Measurements from ENCODE around the gene ASRGL1.

The ASRGL1 gene

DNA sequence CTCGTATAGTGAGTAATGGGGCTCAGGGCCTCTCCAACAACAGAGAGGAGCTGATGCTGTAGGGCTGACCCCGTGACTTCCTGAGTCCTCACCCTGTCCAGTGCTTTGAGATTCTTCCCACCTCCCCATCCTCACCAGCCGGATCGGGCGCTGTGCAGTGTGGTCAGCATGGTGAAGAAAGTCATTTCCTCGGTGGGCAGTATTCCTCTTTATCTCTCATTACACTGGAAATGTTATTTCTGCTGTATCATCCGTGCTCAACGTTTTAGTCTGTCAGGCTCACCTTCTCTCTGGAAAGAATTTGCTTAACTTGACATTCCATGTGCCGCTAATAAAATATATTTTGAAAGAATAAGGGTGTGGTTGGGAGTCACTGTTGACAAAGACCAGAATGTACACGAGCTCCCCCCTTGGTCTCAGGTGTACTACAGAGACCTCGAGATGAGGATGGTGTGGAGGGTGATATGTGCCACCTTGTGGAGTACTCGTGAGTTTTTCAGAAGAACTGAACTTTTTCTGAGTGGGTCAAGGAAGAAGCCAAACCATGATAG lies 55.9 kb downstream of the ASRGL1 start:
- DNase-seq (ENCODE audit: low spot score), result no peak

DNA sequence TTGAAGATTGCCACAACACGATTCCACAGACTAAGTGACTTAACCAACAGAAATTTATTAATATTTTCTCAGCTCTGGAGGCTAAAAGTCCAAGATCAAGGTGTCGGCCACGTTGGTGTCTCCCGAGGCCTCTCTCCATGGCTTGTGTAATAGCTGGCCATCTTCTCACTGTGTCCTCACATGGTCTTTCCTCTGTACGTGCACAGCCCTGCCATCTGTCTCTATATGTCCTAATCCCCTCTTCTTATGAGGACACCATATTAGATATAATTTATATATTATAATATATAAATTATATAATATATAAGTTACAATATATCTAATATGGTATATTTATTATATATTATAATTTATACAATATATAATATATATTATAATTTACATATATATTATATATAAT lies 56.5 kb downstream of the ASRGL1 start:
- DNase-seq (ENCODE audit: low spot score), result no peak

DNA sequence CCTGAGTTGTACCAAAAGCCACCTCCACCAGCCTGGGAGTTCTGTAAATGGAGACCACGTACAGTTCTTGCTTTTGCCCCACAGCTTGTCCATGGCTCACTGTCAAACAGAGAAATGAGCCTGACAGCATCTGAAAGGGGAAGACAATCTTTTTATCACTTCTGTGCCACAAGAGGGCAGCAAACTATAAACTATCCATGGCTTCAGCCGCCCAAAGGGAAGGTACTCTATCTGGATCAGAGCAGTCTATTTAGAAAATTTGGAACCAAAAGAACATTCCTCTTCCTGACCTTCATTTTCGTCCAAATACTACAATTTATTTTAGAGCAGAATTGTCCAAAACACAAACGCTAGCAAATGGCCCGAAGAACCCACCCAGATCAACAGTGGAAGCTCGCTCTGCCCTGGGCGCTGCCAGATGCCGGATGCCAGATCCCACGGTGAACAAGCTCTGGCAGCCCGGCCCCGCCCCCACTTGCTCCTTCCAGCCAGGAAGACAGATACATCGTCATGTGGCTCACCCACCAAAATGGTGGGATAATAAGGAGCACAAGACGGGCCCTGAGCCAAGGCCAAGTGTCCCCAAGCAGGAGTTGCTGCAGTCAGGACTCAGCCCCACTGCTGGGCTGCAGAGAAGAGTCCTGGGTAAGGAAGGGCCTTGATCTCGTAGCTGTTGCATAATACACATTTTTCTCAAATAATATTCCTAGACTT lies 57.7 kb downstream of the ASRGL1 start:
- peak; percentile 84 for DNase-seq (ENCODE audit: low spot score)

DNA sequence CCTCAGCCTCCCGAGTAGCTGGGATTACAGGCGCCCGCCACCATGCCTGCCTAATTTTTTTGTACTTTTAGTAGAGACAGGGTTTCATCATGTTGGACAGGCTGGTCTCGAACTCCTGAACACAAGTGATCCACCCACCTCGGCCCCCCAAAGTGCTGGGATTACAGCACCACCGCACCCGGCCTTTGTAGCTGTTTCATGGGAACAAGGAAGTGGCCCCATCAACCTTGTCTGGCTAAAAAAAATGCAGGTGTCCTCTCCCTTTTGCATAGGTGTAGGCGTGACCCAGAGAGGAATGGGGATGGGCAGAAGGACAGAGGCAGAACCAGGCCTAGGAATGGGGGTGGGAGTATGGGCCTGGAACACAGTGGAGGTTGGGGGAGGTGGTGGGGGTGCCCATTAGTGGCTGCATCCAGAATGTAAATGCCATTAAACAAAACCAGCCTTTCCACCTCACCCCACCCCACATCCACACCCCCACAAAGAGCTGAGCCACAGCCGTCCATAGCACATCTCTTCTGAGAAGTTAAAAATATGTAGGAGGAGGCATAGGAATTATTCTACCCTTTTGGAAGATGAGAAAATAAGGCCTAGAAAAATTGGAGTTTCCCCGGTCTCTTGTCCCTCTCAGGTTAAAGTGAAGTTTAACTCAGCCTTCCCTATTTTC lies 58.8 kb downstream of the ASRGL1 start:
- DNase-seq (ENCODE audit: low spot score), result no peak

DNA sequence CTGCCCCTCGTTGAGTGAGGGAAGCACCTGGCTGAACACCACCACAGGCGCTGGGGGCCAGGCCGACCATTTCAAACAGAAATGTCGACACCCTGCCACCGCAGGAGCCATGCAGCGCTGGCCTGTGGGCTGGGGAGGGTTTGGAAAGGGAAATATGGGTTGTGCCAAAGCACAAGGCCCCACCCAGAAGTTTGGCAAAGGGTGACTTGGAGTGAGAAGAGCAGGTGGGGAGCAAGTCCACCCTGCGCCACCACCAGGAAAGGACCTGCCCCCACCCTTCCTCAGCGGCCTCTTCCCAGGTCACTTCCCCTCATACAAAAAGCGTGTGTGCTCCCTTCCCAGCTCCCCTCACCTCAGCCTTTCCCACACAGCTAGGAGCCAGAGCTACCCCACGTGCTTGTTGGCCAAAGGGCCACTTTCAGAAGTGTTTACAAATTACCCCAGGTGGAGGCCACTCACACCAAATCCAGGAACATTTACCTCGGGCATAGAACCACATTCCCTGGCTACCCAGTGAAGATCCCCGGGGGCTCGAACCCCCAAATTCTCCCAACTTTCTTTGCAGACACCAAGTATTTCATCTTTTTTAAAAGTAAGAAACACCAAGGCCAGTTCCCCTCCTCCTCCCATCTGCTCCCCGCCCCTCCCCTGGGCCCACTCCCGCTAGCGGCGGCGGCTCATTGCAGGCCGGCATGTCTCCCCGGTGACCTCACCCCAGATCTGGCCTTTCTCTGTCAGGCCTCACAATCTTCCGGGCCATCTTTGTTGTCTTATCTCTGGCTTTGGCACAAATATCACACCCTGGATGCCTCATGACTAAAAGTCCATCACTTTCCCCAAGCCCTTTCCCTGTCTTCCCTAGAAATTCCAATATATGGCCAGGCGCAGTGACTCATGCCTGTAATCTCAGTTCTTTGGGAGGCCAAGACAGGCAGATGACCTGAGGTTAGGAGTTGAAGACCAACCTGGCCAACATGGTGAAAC lies 61.1 kb downstream of the ASRGL1 start:
- DNase-seq (ENCODE audit: low spot score), result no peak

- DNase-seq (ENCODE audit: low spot score), result no peak
These were observed 62.1 kb downstream of the ASRGL1 start for GRCh38 chr11:62399172-62399877.

DNA sequence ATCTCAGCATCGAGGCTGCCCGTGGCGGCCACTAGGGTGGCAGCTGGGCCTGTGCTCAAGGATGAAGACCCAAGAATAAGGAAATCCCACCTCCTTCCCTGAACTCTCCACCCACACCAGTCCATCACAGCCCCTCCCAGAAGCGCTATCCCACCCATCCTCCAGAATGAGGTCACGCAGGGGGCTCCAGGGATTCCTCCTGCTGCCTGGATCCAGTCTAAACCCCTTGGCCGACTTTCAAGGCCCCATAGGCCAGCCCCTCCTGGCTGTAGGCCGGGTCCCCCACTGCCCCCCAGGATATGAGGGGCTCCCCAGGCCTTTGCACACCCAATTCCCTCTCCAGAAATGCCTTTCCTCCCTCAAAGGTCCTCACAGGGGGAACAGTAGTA lies 62.6 kb downstream of the ASRGL1 start:
- DNase-seq (ENCODE audit: low spot score), result no peak

- no peak for DNase-seq (ENCODE audit: low spot score)
These were observed 63.0 kb downstream of the ASRGL1 start for GRCh38 chr11:62400281-62400680.

DNA sequence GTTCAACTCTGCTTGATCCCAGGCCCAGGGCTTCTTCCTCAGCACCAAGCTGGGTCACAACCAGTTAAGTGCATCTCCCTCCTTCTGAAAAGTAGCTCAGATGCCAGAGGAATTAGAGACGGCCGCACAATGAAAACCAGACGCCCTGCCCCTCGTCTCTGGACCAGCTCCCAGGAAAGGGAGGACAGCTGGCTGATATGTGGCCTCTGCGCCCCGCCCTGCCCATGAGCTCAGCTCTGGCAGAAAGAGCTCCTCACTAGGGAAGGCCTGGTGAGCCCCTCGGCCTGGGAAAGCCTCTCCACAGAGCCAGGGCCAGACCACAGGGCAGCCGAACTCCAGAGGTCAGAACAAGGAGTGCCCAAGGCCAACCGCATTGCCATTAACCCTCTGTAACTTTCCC lies 63.5 kb downstream of the ASRGL1 start:
- DNase-seq (ENCODE audit: low spot score), result peak; percentile 50

GRCh38 chr11:62401356-62401755 lies 64.1 kb downstream of the ASRGL1 start:
- DNase-seq (ENCODE audit: low spot score), result no peak

- DNase-seq (ENCODE audit: low spot score), result no peak
These were observed 64.6 kb downstream of the ASRGL1 start for GRCh38 chr11:62401811-62402210.

DNA sequence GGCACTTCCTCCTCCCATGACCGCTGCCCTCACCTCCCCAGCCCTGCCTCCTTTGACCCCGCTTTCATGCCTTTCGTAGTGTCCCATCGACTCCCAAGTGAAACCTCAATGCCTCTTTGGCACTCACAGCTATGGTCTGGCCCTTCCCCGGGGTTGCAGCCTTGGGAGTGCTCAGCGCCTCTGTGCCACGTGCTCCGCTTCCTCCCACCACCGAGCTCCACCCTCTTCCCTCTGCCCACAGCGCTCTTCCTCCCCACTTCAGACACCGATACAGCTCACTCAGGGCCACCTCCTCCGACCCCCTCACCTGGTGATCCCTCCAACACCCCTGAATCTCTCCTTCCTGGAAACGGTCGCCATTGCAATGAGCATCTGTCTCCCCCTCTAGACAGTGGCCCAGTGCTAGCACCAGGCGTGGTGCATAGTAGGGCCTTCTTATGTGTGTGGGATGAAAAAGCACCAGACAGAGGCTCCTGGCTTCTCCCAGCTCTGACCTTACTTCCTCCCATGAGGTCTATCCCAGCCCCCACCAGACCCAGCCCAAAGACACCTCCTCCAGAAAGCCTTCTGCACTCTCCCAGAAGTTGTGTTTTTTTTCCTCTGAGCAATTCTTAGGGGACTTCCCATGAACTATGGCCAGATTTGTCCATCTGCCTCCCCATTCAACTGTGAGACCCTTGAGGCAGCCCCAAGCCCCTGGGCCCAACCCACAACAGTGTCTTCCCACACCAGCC lies 65.1 kb downstream of the ASRGL1 start:
- no peak for DNase-seq (ENCODE audit: low spot score)

- no peak for DNase-seq (ENCODE audit: low spot score)
These were observed 65.9 kb downstream of the ASRGL1 start for GRCh38 chr11:62402960-62403730.

DNA sequence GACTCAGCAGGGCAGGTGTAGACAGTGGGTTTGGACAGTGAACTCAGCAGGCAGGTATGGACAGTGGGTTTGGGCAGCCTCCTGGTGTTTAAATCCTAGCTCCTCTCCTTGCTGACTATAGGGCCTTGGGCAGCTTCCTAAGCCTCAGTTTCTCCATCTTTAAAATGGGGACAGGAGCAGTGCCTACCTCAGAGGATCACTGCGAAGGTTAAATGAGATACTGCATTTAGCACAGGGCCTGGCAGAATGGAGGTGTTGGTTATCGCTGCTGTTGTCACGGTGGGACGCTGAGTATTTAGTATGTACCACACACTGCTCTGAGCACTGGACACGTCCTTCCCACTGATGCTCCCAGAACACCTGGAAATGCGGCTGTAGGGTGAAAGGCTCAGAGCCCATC lies 67.2 kb downstream of the ASRGL1 start:
- no peak for DNase-seq (ENCODE audit: low spot score)

- DNase-seq (ENCODE audit: low spot score), result no peak
These were observed 67.7 kb downstream of the ASRGL1 start for GRCh38 chr11:62404901-62405300.

DNA sequence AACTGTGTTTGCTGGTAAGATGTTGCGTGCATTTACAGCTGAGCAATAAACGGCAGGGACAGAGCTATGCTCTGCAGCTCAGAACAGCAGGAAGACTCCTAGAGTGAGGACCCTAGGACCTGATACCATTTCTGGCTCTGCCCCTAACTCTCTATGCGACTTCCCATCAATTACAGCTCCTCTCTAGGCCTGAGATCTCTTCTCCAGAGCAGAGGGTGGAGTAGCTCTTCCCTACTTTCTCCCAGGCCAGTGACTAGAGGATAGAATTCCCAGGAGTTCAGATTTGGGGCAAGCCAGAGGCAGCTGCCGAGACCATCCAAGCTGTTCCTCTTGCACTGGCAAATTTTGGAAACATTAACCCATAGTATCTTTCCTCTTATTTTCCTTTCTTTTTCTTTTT lies 68.8 kb downstream of the ASRGL1 start:
- DNase-seq (ENCODE audit: low spot score), result no peak

DNA sequence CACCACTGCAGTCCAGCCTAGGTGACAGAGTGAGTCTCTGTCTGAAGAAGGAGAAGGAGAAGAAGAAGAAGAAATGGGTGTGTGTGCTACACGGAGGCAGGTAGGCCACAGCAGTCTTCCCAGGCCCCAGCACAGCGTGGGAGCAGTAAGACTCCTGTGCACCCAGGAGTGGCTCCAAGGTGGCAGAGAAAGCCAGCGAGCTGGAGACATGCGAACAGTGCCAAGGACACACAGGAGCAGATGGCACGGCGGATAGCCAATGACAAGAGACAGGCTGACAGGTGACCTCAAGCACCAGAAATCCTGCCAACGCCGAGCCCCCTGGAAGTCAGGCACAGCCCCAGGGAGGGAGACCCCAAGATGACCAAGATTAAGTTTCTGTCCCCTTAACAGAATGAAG lies 72.6 kb downstream of the ASRGL1 start:
- no peak for DNase-seq (ENCODE audit: low spot score)

DNA sequence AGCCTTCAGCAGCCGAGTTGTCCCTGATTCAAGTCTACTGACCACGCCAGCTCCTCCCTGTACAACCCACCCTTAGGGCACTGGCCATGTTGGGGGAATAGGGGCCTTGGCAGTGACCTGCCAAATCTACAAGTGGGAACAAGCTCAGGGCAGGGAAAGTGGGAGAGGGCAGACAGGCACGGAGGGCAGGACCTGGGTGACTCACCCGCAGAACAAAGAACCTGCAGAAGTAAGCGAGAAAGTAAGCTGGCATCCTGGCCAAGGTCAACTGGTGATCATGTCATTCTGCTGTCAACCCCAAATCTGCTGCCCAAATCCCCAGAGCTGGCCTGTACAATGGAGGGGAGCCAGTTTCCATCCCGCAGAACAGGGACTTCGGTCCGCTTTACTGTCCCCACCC lies 73.7 kb downstream of the ASRGL1 start:
- DNase-seq (ENCODE audit: low spot score), result no peak

DNA sequence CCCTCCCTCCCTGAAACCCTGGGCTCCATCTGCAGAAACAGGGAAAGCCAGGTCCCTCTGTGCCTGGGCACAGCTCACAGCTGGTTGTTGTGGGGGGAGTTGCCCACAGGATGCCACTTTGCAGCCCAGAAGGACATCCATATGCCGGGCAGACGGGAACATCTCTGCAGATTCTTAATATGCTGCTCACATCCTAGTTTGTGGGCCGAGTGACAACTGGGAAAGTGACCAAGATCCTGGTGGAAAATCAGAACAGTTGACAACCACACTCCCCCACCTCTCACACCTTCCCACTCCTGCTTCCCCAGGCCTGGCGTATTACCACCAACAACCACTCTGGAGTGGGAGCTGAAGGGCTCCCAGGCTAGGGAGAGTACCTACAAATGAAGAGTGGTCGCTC lies 74.3 kb downstream of the ASRGL1 start:
- no peak for DNase-seq (ENCODE audit: low spot score)

GRCh38 chr11:62413060-62413696 lies 75.9 kb downstream of the ASRGL1 start:
- no peak for DNase-seq (ENCODE audit: low spot score)

Data from putamen (tissue), 1 donor.